ENCODE data around the gene NUDT5. TPM values are rescaled to one million over a fixed set of nuclear protein-coding genes. Genes with fewer than 3 reads are reported as not detected.
"Not testable (repeated sequence)": the region's sequence is repeated elsewhere in the genome, so short reads cannot be mapped to it uniquely, and the experiment has no call there.

NUDT5 gene
- polyA plus RNA-seq, 1 donor (not counting 4 experiments of a cell fraction or from before 2014, with no cell fraction given) = 125 TPM

DNA sequence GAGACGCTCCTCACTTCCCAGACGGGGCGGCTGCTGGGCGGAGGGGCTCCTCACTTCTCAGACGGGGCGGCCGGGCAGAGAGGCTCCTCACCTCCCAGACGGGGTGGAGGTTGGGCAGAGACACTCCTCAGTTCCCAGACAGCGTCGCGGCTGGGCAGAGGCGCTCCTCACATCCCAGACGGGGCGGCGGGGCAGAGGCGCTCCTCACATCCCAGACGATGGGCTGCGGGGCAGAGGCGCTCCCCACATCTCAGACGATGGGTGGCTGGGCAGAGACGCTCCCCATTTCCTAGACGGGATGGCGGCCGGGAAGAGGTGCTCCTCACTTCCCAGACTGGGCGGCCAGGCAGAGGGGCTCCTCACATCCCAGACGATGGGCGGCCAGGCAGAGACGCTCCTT, 30.7 kb upstream of the NUDT5 start:
- H3K4me3 ChIP-seq (ENCODE audit: control insufficient read depth in 2 of 3, extremely low read depth in 1 of 3, insufficient read depth in 2 of 3, low read depth in 1 of 3, low read length in 3 of 3); H3K27ac ChIP-seq (ENCODE audit: control insufficient read depth, insufficient read depth, low read length); dilution Hi-C loops (cut with MboI; ENCODE audit: extremely low pct_ligation_motif_present, low sequenced_read_pairs); H3K4me2 ChIP-seq (ENCODE audit: control insufficient read depth, extremely low read depth, insufficient read depth, low read depth, low read length); FAIRE-seq; H3K4me1 ChIP-seq (ENCODE audit: control insufficient read depth, extremely low read depth, insufficient read depth, low read length); H3K79me2 ChIP-seq (ENCODE audit: control insufficient read depth, insufficient read depth, low read length); DNase-seq (ENCODE audit: low read depth, low spot score); H3K27me3 ChIP-seq (ENCODE audit: control insufficient read depth, extremely low read depth, insufficient read depth, low read length); H3K36me3 ChIP-seq (ENCODE audit: control insufficient read depth in 2 of 2, extremely low read depth in 1 of 2, insufficient read depth in 2 of 2, low read length in 2 of 2); H3K9me1 ChIP-seq (ENCODE audit: control insufficient read depth, extremely low read depth, insufficient read depth, low read length); H4K20me1 ChIP-seq (ENCODE audit: control insufficient read depth, extremely low read depth, insufficient read depth, low read length); H3K9ac ChIP-seq (ENCODE audit: control insufficient read depth, extremely low read depth, insufficient read depth, low read length); H3K9me3 ChIP-seq (ENCODE audit: control insufficient read depth, low read depth, low read length); H2AFZ ChIP-seq (ENCODE audit: control insufficient read depth, low read length): not testable (repeated sequence)

DNA sequence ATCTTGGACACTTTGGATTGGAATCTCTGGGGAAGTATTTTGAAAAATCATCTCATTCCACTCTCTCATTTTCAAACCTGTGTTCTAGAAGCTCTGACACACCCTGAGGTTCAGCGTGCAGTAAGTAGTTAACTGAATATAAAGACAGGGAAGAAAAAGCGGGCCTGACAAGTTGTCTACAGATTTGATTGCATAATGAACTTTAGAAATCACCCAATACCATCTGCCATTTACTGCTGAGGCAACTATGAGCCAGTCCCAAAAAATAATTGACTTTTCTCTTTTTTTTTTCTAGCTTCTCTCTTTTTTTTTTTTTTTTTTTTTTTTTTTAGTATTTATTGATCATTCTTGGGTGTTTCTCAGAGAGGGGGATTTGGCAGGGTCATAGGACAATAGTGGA, 29.8 kb upstream of the NUDT5 start:
- DNase-seq (ENCODE audit: low read depth, low spot score) = no peak
- no peak overlapping the region for H3K4me2 ChIP-seq (ENCODE audit: control insufficient read depth, extremely low read depth, insufficient read depth, low read depth, low read length)
- H3K79me2 ChIP-seq (ENCODE audit: control insufficient read depth, insufficient read depth, low read length) = peaks cover 13% of the 10 kb centered on the region
- H3K4me3 ChIP-seq (ENCODE audit: control insufficient read depth in 2 of 3, extremely low read depth in 1 of 3, insufficient read depth in 2 of 3, low read depth in 1 of 3, low read length in 3 of 3) = no peak overlapping the region
- H3K27ac ChIP-seq (ENCODE audit: control insufficient read depth, insufficient read depth, low read length) = no peak overlapping the region
- no peak for FAIRE-seq
- peaks cover 0 to 7% of the 10 kb centered on the region in 2 experiments for H3K36me3 ChIP-seq (ENCODE audit: control insufficient read depth in 2 of 2, extremely low read depth in 1 of 2, insufficient read depth in 2 of 2, low read length in 2 of 2)
- no peaks in the 10 kb centered on the region for H4K20me1 ChIP-seq (ENCODE audit: control insufficient read depth, extremely low read depth, insufficient read depth, low read length)
- no peaks in the 10 kb centered on the region for H3K9me3 ChIP-seq (ENCODE audit: control insufficient read depth, low read depth, low read length)
- no peaks in the 10 kb centered on the region for H3K9me1 ChIP-seq (ENCODE audit: control insufficient read depth, extremely low read depth, insufficient read depth, low read length)
- TF ChIP-seq, protein P1, sequence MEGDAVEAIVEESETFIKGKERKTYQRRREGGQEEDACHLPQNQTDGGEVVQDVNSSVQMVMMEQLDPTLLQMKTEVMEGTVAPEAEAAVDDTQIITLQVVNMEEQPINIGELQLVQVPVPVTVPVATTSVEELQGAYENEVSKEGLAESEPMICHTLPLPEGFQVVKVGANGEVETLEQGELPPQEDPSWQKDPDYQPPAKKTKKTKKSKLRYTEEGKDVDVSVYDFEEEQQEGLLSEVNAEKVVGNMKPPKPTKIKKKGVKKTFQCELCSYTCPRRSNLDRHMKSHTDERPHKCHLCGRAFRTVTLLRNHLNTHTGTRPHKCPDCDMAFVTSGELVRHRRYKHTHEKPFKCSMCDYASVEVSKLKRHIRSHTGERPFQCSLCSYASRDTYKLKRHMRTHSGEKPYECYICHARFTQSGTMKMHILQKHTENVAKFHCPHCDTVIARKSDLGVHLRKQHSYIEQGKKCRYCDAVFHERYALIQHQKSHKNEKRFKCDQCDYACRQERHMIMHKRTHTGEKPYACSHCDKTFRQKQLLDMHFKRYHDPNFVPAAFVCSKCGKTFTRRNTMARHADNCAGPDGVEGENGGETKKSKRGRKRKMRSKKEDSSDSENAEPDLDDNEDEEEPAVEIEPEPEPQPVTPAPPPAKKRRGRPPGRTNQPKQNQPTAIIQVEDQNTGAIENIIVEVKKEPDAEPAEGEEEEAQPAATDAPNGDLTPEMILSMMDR (optimal IDR thresholded peaks at IDR 0.05 in 1 of 3, IDR thresholded peaks at IDR 0.05 in 1 of 3, conservative IDR thresholded peaks at IDR 0.05 in 1 of 3; ENCODE audit: extremely low read depth in 1 of 3, insufficient read depth in 2 of 3, low read length in 3 of 3) = no peak
- no peak for TF ChIP-seq EZH2 (IDR thresholded peaks at IDR 0.05; ENCODE audit: low read length)
- no peak overlapping the region for H3K9ac ChIP-seq (ENCODE audit: control insufficient read depth, extremely low read depth, insufficient read depth, low read length)
- H2AFZ ChIP-seq (ENCODE audit: control insufficient read depth, low read length) = no peak overlapping the region
- no peaks in the 10 kb centered on the region for H3K27me3 ChIP-seq (ENCODE audit: control insufficient read depth, extremely low read depth, insufficient read depth, low read length)
- dilution Hi-C loops (cut with MboI; ENCODE audit: extremely low pct_ligation_motif_present, low sequenced_read_pairs) = no loop called here
- peaks cover under 1% of the 10 kb centered on the region for H3K4me1 ChIP-seq (ENCODE audit: control insufficient read depth, extremely low read depth, insufficient read depth, low read length)
